ENCODE measurements around the gene GATD1. TPM values are rescaled to one million over a fixed set of nuclear protein-coding genes. Genes with fewer than 3 reads are reported as not detected.
A peak's percentile ranks its signal among the peaks of the same experiment; 100 is the strongest.

GATD1 gene
- polyA plus RNA-seq, 2 of the 4 experiments (the other 2 are of a cell fraction) = 14.5 to 43.1 TPM

GRCh38 chr11:749731-750130 is 27.6 kb downstream of the GATD1 start:
- ChIA-PET CTCF (interaction anchor here (1.2 to 11.3 kb wide), 3 partner anchors 20 to 195 kb away, joined by 4 to 119 read pairs (median 20); no protein-coding TSS in a partner anchor), POLR2A (no interaction called here)
- WGBS (ENCODE audit: missing lambda C conversion rate) = 46% methylated on average over 2 of the region's 2 CpGs
- DNase-seq (ENCODE audit: low read depth in 1 of 2, low spot score in 1 of 2) (no peak), ATAC-seq (no peak), FAIRE-seq (no peak)
- Histone ChIP-seq H3K4me3 (peak overlapping the region; percentile 99; the same call in 2 of the 3 replicates), H3K4me2 (peak overlapping the region; percentile 80), H3K4me1 (peaks cover 21% of the 10 kb centered on the region), H3K27ac (peak overlapping the region; percentile 87 to 97; a peak in 4 of 6 replicates), H3K9me3 (no peaks in the 10 kb centered on the region)
- no peak for TF ChIP-seq TFCP2L1 (CRISPR knock-in tag; IDR thresholded peaks at IDR 0.05)
- no peak for TF ChIP-seq CHD4 (IDR thresholded peaks at IDR 0.05; ENCODE audit: borderline replicate concordance)
- TF ChIP-seq KDM1A (IDR thresholded peaks at IDR 0.05; ENCODE audit: low read depth) = no peak
- no peak for TF ChIP-seq CBX8 (IDR thresholded peaks at IDR 0.05)
- TF ChIP-seq, protein P1, sequence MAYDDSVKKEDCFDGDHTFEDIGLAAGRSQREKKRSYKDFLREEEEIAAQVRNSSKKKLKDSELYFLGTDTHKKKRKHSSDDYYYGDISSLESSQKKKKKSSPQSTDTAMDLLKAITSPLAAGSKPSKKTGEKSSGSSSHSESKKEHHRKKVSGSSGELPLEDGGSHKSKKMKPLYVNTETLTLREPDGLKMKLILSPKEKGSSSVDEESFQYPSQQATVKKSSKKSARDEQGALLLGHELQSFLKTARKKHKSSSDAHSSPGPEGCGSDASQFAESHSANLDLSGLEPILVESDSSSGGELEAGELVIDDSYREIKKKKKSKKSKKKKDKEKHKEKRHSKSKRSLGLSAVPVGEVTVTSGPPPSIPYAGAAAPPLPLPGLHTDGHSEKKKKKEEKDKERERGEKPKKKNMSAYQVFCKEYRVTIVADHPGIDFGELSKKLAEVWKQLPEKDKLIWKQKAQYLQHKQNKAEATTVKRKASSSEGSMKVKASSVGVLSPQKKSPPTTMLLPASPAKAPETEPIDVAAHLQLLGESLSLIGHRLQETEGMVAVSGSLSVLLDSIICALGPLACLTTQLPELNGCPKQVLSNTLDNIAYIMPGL (CRISPR knock-in tag; IDR thresholded peaks at IDR 0.05; ENCODE audit: borderline replicate concordance) = no peak
- TF ChIP-seq, protein P2, sequence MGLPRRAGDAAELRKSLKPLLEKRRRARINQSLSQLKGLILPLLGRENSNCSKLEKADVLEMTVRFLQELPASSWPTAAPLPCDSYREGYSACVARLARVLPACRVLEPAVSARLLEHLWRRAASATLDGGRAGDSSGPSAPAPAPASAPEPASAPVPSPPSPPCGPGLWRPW (IDR thresholded peaks at IDR 0.05) = no peak
- TF ChIP-seq POLR2A (IDR thresholded peaks at IDR 0.05; ENCODE audit: low read length) = no peak
- no peak for TF ChIP-seq RNF2 (IDR thresholded peaks at IDR 0.05; ENCODE audit: borderline replicate concordance, low read depth)
- TF ChIP-seq, protein P3, sequence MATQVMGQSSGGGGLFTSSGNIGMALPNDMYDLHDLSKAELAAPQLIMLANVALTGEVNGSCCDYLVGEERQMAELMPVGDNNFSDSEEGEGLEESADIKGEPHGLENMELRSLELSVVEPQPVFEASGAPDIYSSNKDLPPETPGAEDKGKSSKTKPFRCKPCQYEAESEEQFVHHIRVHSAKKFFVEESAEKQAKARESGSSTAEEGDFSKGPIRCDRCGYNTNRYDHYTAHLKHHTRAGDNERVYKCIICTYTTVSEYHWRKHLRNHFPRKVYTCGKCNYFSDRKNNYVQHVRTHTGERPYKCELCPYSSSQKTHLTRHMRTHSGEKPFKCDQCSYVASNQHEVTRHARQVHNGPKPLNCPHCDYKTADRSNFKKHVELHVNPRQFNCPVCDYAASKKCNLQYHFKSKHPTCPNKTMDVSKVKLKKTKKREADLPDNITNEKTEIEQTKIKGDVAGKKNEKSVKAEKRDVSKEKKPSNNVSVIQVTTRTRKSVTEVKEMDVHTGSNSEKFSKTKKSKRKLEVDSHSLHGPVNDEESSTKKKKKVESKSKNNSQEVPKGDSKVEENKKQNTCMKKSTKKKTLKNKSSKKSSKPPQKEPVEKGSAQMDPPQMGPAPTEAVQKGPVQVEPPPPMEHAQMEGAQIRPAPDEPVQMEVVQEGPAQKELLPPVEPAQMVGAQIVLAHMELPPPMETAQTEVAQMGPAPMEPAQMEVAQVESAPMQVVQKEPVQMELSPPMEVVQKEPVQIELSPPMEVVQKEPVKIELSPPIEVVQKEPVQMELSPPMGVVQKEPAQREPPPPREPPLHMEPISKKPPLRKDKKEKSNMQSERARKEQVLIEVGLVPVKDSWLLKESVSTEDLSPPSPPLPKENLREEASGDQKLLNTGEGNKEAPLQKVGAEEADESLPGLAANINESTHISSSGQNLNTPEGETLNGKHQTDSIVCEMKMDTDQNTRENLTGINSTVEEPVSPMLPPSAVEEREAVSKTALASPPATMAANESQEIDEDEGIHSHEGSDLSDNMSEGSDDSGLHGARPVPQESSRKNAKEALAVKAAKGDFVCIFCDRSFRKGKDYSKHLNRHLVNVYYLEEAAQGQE (IDR thresholded peaks at IDR 0.05) = no peak
- no peak for TF ChIP-seq EHF (CRISPR knock-in tag; IDR thresholded peaks at IDR 0.05)
- no peak for TF ChIP-seq RFX5 (IDR thresholded peaks at IDR 0.05)
- TF ChIP-seq BCL3 (IDR thresholded peaks at IDR 0.05) = no peak

DNA sequence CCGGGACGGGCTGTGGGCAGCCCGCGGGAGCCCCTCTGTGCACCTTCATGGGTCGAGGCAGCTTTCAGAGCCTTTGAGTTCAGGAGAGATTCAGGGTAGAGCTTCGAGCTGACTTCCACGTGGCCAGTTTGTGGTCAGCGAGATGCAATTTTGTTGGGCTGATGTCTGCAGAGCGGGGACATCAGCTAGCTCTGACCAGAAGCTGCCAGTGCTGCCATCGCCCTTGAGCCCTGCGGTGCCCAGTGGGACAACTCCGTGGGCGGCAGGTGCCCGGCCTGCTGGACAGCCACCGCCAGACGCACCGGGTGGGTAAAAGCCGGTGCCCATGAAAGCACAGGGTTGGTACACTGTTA is 29.3 kb downstream of the GATD1 start:
- FAIRE-seq (no peak), ATAC-seq (peak; percentile 43), DNase-seq (ENCODE audit: low read depth in 1 of 2, low spot score in 1 of 2) (no peak)
- CTCF ChIA-PET = interaction anchor here (0.6 to 11.3 kb wide), 13 partner anchors 8 to 93 kb away, joined by 3 to 119 read pairs (median 5); no protein-coding TSS in a partner anchor
- Histone ChIP-seq H3K27ac (peak overlapping the region; percentile 87 to 97), H3K4me1 (peaks cover 21% of the 10 kb centered on the region), H3K9me3 (no peaks in the 10 kb centered on the region), H3K4me2 (peak overlapping the region; percentile 80), H3K4me3 (peak overlapping the region; percentile 99)
- POLR2A ChIA-PET = interaction anchor here (0.6 to 1.7 kb wide), 3 partner anchors 13 to 172 kb away, joined by 3 to 9 read pairs (median 4); no protein-coding TSS in a partner anchor
- TF ChIP-seq E2F6 (IDR thresholded peaks at IDR 0.05; ENCODE audit: borderline replicate concordance, low read depth) = peak; percentile 74; the same call in 1 of the 2 replicates
- no peak for TF ChIP-seq TP53 (CRISPR knock-in tag; IDR thresholded peaks at IDR 0.05)
- TF ChIP-seq CHD2 (IDR thresholded peaks at IDR 0.05; ENCODE audit: low read length, partially characterized antibody) = no peak
- no peak for TF ChIP-seq GATA3 (IDR thresholded peaks at IDR 0.05; ENCODE audit: borderline replicate concordance)
- no peak for TF ChIP-seq BHLHE40 (IDR thresholded peaks at IDR 0.05; ENCODE audit: low read depth, low read length)
- TF ChIP-seq NFE2L2 (conservative IDR thresholded peaks at IDR 0.05; ENCODE audit: low read length) = no peak
- peak; percentile 82 for TF ChIP-seq MAX (IDR thresholded peaks at IDR 0.05)
- 0% methylated on average over 13 of the region's 18 CpGs for WGBS (ENCODE audit: missing lambda C conversion rate)

Measured in A549 (cell line).